Adrenal gland (tissue), 5 donors: Measurements from ENCODE around the gene ZNF770.

Experiments used
- POLR2A ChIP-seq, 2 donors: fragments of 450-650 bp; IDR thresholded peaks; one replicate each; pipeline ENCODE4 v1.6.1; 2017; ENCODE audit warnings: antibody characterized with exemption in 2 of 2, mild to moderate bottlenecking in 2 of 2, moderate library complexity in 1 of 2
- TF ChIP-seq, protein P1 (sequence below), 6 experiments: fragments of 450-650 bp in 4 of 6; fragments of 200-600 bp in 2 of 6; sonication (generic) in 1 of 6; IDR thresholded peaks; 1 replicate in 5 of 6; 2 replicates in 1 of 6; pipeline versions ENCODE4 v1.5.1 to v1.8.0; 2016 to 2021; ENCODE audit warnings: antibody characterized with exemption in 6 of 6, mild to moderate bottlenecking in 2 of 6, moderate library complexity in 1 of 6
- donor health status: DM: no; HTN: no; CAD: no.

DNA sequence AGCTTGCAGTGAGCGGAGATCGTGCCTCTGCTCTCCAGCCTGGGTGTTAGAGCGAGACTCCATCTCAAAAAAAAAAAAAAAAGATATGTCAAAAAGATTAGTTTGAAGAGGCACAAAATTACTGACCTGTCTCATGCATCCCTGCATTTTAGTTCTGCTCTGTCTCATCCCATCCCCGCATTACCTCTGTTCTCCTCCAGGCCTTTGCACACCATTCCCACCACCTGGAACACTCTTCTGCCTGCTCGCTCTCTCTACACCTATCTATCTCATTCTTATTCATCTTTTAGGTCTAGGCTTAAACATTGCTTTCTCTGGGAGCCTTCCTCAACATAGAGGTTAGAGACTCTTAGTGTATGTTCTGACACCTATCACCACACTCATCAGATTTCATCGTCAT, 32.9 kb upstream of the ZNF770 start:
- TF ChIP-seq, protein P1, sequence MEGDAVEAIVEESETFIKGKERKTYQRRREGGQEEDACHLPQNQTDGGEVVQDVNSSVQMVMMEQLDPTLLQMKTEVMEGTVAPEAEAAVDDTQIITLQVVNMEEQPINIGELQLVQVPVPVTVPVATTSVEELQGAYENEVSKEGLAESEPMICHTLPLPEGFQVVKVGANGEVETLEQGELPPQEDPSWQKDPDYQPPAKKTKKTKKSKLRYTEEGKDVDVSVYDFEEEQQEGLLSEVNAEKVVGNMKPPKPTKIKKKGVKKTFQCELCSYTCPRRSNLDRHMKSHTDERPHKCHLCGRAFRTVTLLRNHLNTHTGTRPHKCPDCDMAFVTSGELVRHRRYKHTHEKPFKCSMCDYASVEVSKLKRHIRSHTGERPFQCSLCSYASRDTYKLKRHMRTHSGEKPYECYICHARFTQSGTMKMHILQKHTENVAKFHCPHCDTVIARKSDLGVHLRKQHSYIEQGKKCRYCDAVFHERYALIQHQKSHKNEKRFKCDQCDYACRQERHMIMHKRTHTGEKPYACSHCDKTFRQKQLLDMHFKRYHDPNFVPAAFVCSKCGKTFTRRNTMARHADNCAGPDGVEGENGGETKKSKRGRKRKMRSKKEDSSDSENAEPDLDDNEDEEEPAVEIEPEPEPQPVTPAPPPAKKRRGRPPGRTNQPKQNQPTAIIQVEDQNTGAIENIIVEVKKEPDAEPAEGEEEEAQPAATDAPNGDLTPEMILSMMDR (IDR thresholded peaks at IDR 0.05): no peak
- TF ChIP-seq POLR2A (IDR thresholded peaks at IDR 0.05): no peak
